GM21825 (cell line): ENCODE data around the gene TPRG1.

Source experiments
- ATAC-seq: cut with Tn5 transposase; IDR thresholded peaks from one replicate; pipeline ENCODE4 v1.9.1; 2021; ENCODE audit warnings: mild to moderate bottlenecking, moderate library complexity; ENCODE audit not compliant: unreplicated experiment

Gene TPRG1

GRCh38 chr3:189276444-189277219 is 104.9 kb downstream of the TPRG1 start:
- ATAC-seq: no peak

DNA sequence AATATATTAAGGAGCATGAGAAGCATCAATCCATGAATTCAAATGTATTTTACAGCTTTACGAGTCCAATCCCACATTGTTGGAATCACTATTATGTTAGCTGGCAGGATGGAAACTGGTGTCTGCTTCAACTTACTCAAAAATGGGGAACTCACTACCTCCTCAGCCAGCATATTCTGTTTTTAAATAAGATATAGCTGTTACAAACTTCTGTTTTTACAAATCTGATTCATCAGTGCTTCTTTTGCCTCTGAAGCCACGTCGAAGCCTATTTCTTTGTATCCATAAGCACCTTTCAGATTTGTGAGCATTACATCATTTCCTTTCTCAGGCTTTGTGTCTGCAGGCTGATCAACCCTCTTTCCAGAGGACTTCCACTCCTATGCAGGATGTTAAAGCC is 105.9 kb downstream of the TPRG1 start:
- no peak for ATAC-seq

DNA sequence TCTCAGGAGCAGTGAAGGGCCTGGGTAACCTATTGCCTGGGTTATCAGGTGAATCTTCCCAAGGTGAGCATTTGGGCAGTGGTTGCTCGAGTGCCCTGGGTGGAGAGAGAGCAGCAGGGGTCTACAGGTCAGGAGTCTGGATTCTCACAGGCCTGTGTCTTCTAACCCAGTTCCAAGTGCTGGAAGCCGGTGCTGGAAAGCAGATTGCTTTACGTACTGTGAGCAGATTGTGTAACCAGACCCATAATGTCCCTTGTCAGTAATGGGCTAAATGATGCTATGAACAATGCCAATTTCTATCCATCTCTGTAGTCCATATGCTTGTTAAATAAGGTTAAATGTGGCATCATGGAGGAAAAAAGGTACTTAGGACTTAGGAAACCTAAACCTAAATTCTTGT is 106.5 kb downstream of the TPRG1 start:
- no peak for ATAC-seq

DNA sequence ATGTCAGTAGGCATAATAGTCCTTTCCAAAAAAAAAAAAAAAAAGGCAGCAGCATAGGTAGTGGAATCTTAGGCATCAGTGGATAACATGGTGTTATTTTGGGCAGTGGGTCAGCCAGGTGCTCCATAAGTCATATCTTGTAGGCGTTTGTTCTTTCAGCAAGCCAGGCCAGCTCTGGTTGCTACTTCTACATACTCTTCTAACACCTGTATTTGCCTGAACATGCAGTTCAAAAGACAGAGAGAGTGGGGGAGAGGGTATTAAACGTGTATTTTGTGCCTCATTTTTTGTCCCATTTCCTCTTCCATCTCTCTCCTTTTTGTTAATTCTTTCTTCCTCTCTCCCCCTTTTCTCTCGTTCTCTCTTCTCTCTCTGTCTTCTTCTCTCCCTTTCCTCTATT is 110.4 kb downstream of the TPRG1 start:
- no peak for ATAC-seq

- no peak for ATAC-seq
Measured at GRCh38 chr3:189282741-189283140, 111.0 kb downstream of the TPRG1 start.

DNA sequence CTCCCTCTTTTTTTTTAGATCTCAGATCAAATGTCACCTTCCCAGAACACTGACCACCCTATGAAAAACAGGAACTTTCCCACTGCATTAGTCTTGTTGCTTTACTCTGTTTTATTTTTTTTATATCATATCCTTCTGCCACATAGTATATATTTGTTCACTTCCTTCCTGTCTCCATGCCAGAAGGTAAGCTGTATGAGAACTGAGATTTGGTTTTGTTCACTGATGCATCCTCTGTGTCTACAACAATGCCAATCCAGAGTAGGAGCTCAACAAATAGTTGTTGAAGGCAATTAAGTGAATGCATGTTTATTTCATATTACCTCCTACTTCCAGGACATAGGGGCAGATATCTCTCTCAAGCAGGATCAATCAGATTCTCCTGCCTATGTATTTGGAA is 114.4 kb downstream of the TPRG1 start:
- ATAC-seq: no peak

DNA sequence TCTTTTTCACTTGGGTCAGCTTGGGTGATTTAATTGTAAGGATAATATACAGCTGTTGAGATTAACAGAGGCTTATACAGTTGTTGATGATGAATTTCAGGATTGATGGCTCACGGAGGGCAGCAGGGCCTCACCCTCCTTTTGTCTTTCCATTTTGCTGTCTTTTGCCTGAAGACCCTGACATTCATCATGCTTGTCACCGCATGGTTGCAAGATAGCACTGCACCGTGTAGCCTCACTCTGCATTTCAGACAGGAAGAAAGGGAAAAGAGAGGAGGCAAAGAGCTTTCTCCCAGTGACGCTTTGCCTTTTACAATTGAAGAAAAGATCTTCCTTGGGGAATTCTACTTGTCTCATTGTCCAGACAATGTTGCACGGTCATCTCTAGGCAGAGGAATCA is 115.1 kb downstream of the TPRG1 start:
- ATAC-seq: no peak

- ATAC-seq: peak; percentile 97
Measured at GRCh38 chr3:189288348-189289235, 116.8 kb downstream of the TPRG1 start.

GRCh38 chr3:189289251-189289650 is 117.5 kb downstream of the TPRG1 start:
- ATAC-seq: no peak

GRCh38 chr3:189292667-189293484 is 121.1 kb downstream of the TPRG1 start:
- no peak for ATAC-seq

GRCh38 chr3:189294649-189295048 is 122.9 kb downstream of the TPRG1 start:
- no peak for ATAC-seq

DNA sequence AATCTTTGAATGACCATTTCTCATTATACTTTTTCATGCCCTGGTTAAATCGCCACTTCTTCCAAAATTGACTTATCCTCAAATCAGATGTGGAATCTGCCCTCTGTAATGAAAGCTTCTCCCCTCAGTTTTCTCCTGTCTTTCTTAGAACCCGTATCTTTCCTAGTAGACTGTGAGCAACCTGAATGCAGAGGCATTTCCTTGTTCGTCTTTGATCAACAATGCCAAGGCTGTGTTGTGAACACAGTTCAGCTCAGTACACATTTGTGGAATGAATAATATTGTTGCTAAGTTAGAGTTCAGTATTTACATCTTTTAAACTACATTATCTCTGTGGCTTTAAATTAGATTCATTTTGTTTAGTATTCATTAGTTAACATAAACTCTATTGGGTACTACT is 123.3 kb downstream of the TPRG1 start:
- no peak for ATAC-seq

GRCh38 chr3:189297932-189298331 is 126.2 kb downstream of the TPRG1 start:
- ATAC-seq: no peak

DNA sequence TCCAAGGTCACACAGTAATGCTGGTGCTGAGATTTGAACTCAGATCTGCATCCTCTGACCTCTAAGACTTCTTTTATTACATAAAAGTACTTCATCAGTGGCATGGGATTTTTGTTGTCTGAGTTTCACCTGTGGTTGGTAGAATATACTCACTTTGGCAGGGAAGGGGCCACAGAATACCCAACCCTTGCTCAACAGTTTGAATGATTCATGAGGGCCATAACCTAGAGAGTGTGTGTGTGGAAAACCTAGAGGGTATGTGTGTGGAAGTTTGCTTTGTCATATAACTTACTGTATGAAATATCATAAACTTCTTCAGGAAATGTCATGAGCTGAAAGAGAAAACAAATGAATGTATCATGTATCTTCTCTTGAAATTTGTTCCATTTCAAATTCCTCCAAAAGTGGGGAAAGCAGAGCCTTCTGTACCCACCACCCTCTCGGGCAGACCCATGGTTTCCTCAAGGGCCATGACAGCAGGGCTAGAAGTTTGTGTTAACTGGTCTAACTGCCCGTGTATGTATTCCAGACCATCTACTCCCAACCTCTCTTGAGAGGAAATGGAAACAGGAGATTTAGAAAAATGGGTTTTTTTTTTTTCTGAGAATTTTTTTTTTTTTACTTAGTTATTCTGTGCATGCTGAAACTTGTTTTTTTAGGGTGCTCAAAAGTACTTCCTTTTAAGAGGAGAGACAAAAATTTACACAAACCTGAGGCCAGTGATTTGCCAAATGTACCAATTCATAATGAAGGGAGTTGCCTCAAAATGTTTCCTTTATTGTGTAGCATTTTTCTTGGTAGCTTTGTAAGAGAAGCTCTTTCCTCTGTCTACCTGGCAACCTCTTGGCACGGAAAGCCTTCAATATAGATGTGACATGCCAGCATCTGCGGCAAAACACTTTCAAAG is 127.0 kb downstream of the TPRG1 start:
- ATAC-seq: no peak

DNA sequence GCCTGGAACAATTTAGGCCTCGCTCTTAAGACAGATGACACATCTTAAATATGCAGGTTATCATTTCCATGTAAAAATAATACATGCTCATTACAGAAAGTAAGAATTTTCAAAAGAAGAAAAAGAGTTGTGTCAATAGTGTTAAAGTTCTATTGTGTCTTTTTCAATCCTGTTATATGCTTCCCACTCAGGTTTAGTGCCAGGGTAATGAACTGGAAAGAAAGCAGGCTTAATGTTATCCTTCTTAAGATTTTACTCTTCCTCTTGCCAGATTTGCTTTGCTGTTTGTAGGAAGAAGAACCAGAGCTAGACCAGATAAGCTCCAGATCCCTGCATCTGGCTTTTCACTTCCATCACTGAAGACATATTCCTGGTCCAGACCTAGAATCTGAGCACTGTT is 128.6 kb downstream of the TPRG1 start:
- no peak for ATAC-seq

GRCh38 chr3:189301479-189301878 is 129.7 kb downstream of the TPRG1 start:
- no peak for ATAC-seq

DNA sequence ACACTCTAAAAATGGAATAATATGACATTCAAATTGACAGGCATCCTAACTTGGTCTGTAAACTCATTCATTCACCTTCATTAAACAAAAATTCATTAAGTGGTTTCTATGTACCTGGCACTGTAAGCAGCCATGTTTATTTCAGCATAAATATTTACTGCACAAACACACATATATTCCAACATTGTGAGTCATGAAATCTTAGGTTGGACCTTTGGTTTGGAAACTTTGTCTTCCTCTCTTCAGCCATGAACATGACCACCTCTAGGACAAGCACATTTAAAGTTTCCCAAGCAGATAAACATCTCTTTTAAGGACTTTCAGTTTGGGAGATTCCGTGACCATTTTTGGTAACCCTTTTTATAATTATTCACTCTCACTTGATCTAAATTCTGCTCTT is 131.8 kb downstream of the TPRG1 start:
- no peak for ATAC-seq

DNA sequence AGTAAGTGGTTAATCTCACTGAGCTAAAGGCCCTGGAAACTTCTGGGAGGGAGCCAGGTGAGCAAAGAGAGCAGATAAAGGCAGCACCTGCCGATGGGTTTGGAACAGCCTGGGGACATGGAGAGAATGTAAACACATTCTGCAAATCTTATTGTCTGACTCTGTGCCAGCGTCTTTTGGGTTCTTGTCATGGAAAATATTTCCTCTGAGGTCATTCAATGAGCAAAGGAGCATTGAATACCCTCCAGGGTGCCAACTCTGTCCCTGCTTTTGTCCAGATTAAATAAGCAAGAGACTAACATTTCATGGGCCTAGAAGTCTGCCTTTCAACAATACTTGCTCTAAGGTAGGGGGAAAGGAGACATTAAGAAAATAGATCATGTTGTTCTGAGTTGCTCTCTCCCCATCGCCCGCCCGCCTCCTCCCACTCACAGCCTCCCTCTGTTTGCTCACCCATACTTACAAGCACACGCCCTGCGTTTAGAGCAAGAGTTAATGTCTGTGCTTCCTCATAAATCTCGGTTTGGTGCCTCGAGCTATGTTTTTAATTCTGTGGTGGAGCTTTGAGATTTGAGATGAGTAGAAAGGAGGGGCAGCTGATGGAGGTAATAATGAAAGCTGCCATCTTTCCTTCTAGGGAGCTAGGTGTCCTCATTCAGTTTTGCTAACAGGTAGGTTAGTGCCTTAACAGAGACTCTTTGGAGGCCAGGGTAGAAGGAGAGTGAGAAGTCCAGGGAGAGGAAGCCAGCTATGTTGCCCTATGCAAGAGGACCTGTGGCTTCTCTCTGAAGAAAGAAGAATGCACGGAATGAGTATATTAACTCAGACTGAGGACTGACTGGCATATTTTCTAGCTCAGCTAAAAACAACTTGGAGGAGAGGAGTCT is 132.9 kb downstream of the TPRG1 start:
- ATAC-seq: no peak

GRCh38 chr3:189305412-189305811 is 133.6 kb downstream of the TPRG1 start:
- ATAC-seq: peak; percentile 59
